ENCODE results near the gene TCF21.

GRCh38 chr6:133880896-133881295, 8.0 kb upstream of the TCF21 start:
- no peak for TF ChIP-seq CTCF (conservative IDR thresholded peaks at IDR 0.05; ENCODE audit: low read depth, low read length)
- TF ChIP-seq MXI1 (IDR thresholded peaks at IDR 0.05; ENCODE audit: borderline replicate concordance, low read depth, low read length), result no peak
- no peak for TF ChIP-seq BHLHE40 (IDR thresholded peaks at IDR 0.05; ENCODE audit: low read depth, low read length)
- TF ChIP-seq CEBPB (IDR thresholded peaks at IDR 0.05; ENCODE audit: low read depth, low read length), result no peak
- TF ChIP-seq POLR2A (IDR thresholded peaks at IDR 0.05; ENCODE audit: low read depth, low read length), result no peak
- TF ChIP-seq RAD21 (IDR thresholded peaks at IDR 0.05; ENCODE audit: low read length), result no peak
- TF ChIP-seq FOS (IDR thresholded peaks at IDR 0.05; ENCODE audit: low read depth, low read length), result no peak
- no peak for TF ChIP-seq RFX5 (IDR thresholded peaks at IDR 0.05; ENCODE audit: low read depth, low read length)
- TF ChIP-seq USF2 (IDR thresholded peaks at IDR 0.05; ENCODE audit: low read depth, low read length), result no peak
- no peak for TF ChIP-seq SMC3 (IDR thresholded peaks at IDR 0.05; ENCODE audit: low read depth, low read length)
- no peak for TF ChIP-seq NFE2L2 (IDR thresholded peaks at IDR 0.05; ENCODE audit: low read depth, low read length)
- TF ChIP-seq CHD1 (IDR thresholded peaks at IDR 0.05; ENCODE audit: low read depth, low read length), result no peak

All from IMR-90 (cell line).